NCI-H345 (cell line): ENCODE measurements around the gene PSMA7.
"Not testable (repeated sequence)": the region's sequence is repeated elsewhere in the genome, so short reads cannot be mapped to it uniquely, and the experiment has no call there.

ENCODE experiments used
- DNase-seq: peaks from one replicate; lab custom pipeline; 2025; lab: John Stamatoyannopoulos, UW

The PSMA7 gene

GRCh38 chr20:62119115-62119514, 24.1 kb downstream of the PSMA7 start:
- no peak for DNase-seq

GRCh38 chr20:62118113-62119043, 24.8 kb downstream of the PSMA7 start:
- no peak for DNase-seq

DNA sequence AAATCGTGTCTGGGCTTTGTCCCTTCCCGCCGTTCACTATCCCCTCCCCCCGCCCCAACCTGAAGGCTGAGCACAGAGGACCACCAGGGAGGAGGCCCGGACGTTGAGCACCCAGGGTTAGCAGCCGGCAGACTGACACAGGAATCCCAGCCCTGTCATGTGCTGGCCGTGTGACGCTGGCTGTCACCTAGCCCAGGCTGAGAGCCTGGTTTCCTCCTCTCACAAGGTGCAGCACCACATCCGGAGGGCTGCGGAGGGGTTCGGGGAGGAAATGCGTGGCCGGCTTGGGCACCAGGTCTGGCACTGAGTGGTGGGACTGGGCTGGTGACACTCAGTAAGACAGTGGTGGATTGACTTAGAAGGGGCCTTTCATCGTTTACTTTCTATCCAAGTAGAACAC, 25.5 kb downstream of the PSMA7 start:
- DNase-seq: no peak

DNA sequence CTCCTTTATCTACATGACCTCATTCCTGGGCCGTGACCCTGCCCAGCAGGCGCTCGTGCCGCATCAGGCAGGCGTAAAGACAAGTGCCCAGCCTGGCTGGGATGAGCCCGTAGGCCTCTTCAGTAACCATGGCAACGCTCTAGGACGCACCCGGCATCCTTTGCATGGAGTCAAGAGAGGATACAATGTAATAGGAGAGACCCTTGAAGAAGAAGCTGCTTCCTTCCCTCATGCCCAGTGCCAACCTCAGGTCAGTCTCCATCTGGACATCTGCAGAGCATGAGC, 25.9 kb downstream of the PSMA7 start:
- no peak for DNase-seq

DNA sequence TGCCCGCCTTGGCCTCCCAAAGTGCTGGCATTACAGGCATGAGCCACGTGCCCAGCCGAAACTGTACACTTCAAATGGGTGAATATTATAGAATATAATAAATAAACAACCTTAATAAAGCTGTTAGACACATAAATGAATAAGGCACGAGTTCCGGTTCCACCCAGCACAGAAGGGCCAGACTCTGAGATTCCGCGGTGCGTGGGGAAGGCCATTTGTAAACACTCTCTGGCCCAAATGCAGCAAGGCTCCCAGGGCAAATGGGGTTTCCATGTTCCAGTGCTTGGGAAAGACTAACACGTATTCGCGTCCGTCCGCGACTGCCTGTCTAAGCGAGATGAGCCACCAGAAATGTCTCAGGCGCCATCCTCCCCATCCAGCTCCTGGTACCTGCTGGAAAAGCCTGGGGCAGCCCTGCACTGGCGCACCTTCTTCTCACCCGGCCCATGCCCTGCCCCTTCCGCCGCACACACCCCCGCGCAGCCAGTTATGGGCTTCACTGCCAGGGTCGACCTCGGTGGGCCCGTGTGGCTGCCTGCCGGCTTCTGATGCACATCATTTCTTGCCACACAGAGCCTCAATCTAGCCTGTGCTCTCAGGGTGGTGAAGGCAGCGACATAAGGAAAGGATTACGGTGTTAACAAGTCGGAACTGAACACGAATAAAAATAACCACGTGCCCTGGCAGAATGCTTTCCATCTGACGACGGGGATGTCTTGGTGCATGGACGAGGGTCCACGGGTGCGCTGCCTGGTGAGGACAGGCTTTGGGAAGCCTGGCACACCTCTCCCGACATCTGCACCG, 26.4 kb downstream of the PSMA7 start:
- no peak for DNase-seq

GRCh38 chr20:62115800-62116407, 27.3 kb downstream of the PSMA7 start:
- DNase-seq: not testable (repeated sequence)

- DNase-seq: no peak
These were observed 28.3 kb downstream of the PSMA7 start for GRCh38 chr20:62114894-62115293.

GRCh38 chr20:62112368-62112767, 30.8 kb downstream of the PSMA7 start:
- no peak for DNase-seq

- DNase-seq: no peak
These were observed 32.0 kb downstream of the PSMA7 start for GRCh38 chr20:62111148-62111547.

DNA sequence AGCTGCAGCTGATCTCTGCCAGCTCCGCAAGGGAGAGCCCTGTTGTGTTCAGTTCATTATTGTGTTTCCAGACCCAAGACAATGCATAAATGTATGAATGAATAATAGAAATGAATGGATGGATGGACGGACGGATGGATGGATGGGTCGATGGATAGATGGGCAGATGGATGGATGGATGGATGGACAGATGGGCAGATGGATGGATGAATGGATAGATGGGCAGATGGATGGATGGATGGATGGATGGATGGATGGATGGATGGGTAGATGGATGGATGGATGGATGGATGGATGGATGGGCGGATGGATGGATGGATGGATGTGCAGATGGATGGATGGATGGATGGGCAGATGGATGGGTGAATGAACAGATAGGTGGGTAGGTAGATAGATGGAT, 37.6 kb downstream of the PSMA7 start:
- DNase-seq: no peak

GRCh38 chr20:62104791-62105345, 38.3 kb downstream of the PSMA7 start:
- no peak for DNase-seq

- no peak for DNase-seq
These were observed 38.9 kb downstream of the PSMA7 start for GRCh38 chr20:62104234-62104789.

DNA sequence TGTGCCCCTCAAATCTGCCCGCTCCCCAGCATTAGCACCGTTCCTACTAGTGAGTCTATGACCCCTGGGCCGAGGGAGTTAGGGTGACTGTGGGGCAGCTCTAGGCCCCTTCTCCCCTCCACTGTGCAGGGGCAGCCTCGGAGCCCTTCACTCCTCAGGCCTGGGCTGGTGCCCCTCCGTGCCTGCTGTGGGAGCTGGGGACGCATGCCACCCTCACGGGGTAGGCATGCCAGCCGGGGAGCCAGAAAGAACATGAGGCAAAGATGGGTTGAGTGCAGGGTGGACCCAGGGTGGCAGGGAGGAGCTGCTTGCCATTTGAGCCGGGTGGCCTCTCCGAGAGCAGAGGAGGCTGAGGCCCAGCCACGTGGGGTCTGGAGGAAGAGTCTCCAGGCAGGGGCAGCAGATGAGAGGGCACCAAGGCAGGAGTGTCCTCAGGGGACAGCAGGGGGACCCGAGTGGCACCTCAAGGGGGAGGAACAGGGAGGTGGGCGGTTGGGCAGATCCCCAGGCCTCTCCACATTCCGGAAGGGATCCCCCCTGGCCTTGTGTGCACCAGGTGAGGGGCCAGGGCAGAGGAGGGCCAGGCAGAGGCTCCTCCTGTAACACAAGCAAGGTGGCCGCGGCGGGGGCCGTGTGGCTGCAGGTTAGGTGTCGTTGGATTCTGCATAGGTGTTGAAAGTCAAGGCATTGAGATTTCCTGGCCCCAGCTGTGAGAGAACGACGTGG, 39.5 kb downstream of the PSMA7 start:
- DNase-seq: no peak

- DNase-seq: no peak
These were observed 42.1 kb downstream of the PSMA7 start for GRCh38 chr20:62101078-62101477.

DNA sequence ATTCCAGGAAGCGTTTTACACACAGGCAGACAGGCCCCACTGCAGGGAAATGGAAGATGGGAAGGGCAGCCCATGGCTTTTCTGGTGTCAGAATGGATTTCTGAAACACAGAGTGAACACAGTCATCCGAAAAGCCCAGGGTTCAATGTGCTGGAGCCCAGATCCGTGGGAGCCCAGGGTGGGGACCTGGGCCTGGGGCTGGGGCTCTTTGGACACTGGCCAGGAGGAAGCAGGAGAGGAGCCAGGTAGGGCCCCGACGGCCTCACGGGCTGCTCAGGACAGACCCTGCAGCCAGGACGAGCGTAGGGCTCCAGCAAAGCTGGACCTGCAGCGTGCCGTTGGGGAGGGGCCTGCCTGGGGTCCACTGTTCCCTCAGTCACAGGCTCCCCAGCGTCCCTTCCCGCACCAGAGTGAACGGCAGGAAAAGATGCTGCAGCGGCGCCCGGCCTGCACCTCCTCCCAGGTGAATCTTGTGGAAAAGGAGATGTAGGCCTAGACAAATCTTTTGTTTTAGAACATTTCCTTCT, 45.2 kb downstream of the PSMA7 start:
- DNase-seq: no peak

- DNase-seq: no peak
These were observed 46.5 kb downstream of the PSMA7 start for GRCh38 chr20:62096421-62097380.

DNA sequence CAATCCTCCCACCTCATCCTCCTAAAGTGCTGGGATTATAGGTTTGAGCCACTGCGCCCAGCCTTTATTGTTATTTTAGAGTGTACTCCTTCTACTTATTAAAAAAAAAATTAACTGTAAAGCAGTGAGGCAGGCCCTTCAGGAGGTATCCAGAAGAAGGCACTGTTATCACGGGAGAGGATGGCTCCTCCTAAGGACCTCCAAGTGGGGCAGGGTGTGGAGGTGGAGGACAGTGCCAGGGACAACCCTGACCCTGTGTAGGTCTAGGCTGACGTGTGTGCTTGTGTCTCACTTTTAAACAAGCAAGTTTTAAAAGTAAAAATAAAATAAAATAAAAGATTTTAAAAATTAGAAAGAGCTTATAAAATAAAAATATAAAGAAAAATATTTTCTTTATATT, 53.8 kb downstream of the PSMA7 start:
- DNase-seq: no peak

DNA sequence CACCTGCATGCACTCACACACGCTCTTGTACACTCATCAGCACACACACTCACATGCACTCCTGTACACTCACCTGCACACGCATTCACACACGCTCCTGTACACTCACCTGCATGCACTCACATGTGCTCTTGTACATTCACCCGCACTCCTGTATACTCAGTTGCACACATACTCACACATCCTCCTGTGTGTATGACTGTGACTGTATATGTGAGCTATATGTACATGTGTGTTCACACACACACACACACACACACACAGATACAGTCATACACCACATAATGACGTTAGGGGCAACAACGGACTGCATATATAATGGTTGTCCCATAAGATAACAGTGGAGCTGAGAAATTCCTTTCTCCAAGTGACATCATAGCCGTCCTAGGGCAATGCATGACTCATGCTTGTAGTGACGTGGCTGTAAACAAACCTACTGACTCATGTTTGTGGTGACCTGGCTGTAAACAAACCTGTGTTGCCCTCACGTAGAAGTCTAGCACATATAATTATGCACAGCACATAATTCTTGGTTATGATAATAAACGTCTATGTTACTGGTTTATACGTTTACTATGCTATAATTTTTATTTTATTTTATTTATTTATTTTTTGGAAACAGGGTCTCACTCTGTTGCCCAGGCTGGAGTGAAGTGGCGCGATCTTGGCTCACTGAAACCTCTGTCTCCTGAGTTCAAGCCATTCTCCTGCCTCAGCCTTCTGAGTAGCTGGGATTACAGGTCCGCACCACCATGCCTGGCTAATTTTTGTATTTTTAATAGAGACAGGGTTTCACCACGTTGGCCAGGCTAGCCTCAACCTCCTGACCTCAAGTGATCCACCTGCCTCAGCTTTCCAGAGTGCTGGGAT, 54.7 kb downstream of the PSMA7 start:
- no peak for DNase-seq

GRCh38 chr20:62087632-62088031, 55.6 kb downstream of the PSMA7 start:
- DNase-seq: no peak
